GM23338 (cell line): Measurements from ENCODE around the gene FNDC3B. TPM values are rescaled to one million over a fixed set of nuclear protein-coding genes. Genes with fewer than 3 reads are reported as not detected.
A peak's percentile ranks its signal among the peaks of the same experiment; 100 is the strongest.

Source experiments
- ATAC-seq: fragments of 200-7000 bp; cut with Tn5 transposase; 3 replicates; pipeline ENCODE4 v1.9.1; 2020
- DNase-seq: peaks from one replicate; pipeline ENCODE4 v3.0.0-alpha.2; 2015; ENCODE audit warnings: low spot score
- H2AFZ ChIP-seq: fragments of 200-600 bp; sonication (generic); 2 replicates; pipeline ENCODE4 v1.8.0; 2016; ENCODE audit warnings: antibody characterized with exemption, mild to moderate bottlenecking, moderate library complexity
- H3F3A ChIP-seq: fragments of 200-600 bp; sonication (generic); replicated peaks from 2 replicates; pipeline ENCODE4 v1.8.0; 2017; ENCODE audit warnings: antibody characterized with exemption, mixed run types, low read depth
- H3K27ac ChIP-seq: fragments of 200-600 bp; sonication (generic); 2 replicates; pipeline ENCODE4 v1.6.1; 2016; ENCODE audit warnings: low read depth
- H3K27me3 ChIP-seq: fragments of 200-600 bp; sonication (generic); 2 replicates; pipeline ENCODE4 v1.8.0; 2016; ENCODE audit warnings: mild to moderate bottlenecking, mixed run types, moderate library complexity; ENCODE audit not compliant: insufficient read depth
- H3K36me3 ChIP-seq: fragments of 200-600 bp; sonication (generic); 2 replicates; pipeline ENCODE4 v1.8.0; 2016; ENCODE audit warnings: mild to moderate bottlenecking; ENCODE audit not compliant: insufficient read depth
- H3K4me1 ChIP-seq: fragments of 200-600 bp; sonication (generic); 2 replicates; pipeline ENCODE4 v1.8.0; 2016; ENCODE audit warnings: mild to moderate bottlenecking, moderate library complexity; ENCODE audit not compliant: insufficient read depth
- H3K4me2 ChIP-seq: fragments of 200-600 bp; sonication (generic); 2 replicates; pipeline ENCODE4 v1.7.1; 2017; ENCODE audit warnings: mixed run types
- H3K4me3 ChIP-seq: fragments of 200-600 bp; sonication (generic); 2 replicates; pipeline ENCODE4 v1.6.1; 2016; ENCODE audit warnings: mixed run types
- H3K79me2 ChIP-seq: fragments of 200-600 bp; sonication (generic); replicated peaks from 2 replicates; pipeline ENCODE4 v1.8.0; 2017; ENCODE audit warnings: mild to moderate bottlenecking; ENCODE audit not compliant: insufficient read depth
- H3K9me2 ChIP-seq: fragments of 200-600 bp; sonication (generic); 2 replicates; pipeline ENCODE4 v1.8.0; 2017; ENCODE audit not compliant: insufficient read depth
- H4K20me1 ChIP-seq: fragments of 200-600 bp; sonication (generic); replicated peaks from 2 replicates; pipeline ENCODE4 v1.8.0; 2017; ENCODE audit warnings: mild to moderate bottlenecking; ENCODE audit not compliant: insufficient read depth
- H3K27ac Mint-ChIP-seq: 2 replicates; pipeline ENCODE4 v1.8.0; 2020; ENCODE audit warnings: inconsistent platforms, mild to moderate bottlenecking, moderate library complexity, mixed read lengths
- H3K27me3 Mint-ChIP-seq: 3 replicates; pipeline ENCODE4 v1.8.0; 2022; ENCODE audit warnings: low read depth, mild to moderate bottlenecking, moderate library complexity, mixed read lengths, inconsistent platforms; ENCODE audit not compliant: insufficient read depth, poor library complexity
- H3K36me3 Mint-ChIP-seq: 3 replicates; pipeline ENCODE4 v1.8.0; 2021; ENCODE audit warnings: low read depth, mild to moderate bottlenecking, inconsistent platforms, moderate library complexity, mixed read lengths
- H3K4me1 Mint-ChIP-seq: 3 replicates; pipeline ENCODE4 v1.8.0; 2020; ENCODE audit warnings: mild to moderate bottlenecking, inconsistent platforms, mixed read lengths
- H3K4me3 Mint-ChIP-seq: 3 replicates; pipeline ENCODE4 v1.8.0; 2021; ENCODE audit warnings: moderate library complexity, mild to moderate bottlenecking, inconsistent platforms, mixed read lengths
- H3K9me3 Mint-ChIP-seq: 3 replicates; pipeline ENCODE4 v1.8.0; 2020; ENCODE audit warnings: moderate library complexity, mild to moderate bottlenecking, inconsistent platforms, mixed read lengths
- CREB1 ChIP-seq: fragments of 250-450 bp; sonication (Bioruptor Pico); IDR thresholded peaks from 2 replicates; pipeline ENCODE4 v1.5.0; 2020; ENCODE audit warnings: low read depth, mild to moderate bottlenecking, moderate library complexity
- CTCF ChIP-seq, 2 experiments: fragments of 200-600 bp in 1 of 2; sonication (generic) in 1 of 2; conservative IDR thresholded peaks; 2 replicates each; pipeline versions ENCODE4 v1.5.1 to v1.6.1; 2016 to 2017; ENCODE audit warnings: antibody characterized with exemption in 2 of 2, low read depth in 2 of 2, mild to moderate bottlenecking in 2 of 2, moderate library complexity in 1 of 2
- ETS1 ChIP-seq: IDR thresholded peaks from 2 replicates; pipeline ENCODE4 v1.6.1; 2016; ENCODE audit warnings: antibody characterized with exemption
- EZH2 ChIP-seq: fragments of 200-600 bp; sonication (generic); IDR thresholded peaks from one replicate; pipeline ENCODE4 v1.8.0; 2017; ENCODE audit warnings: antibody characterized with exemption, mild to moderate bottlenecking, low read depth; ENCODE audit not compliant: unreplicated experiment
- EZH2phosphoT487 ChIP-seq: fragments of 200-600 bp; sonication (generic); IDR thresholded peaks from one replicate; pipeline ENCODE4 v1.8.1; 2018; ENCODE audit warnings: antibody characterized with exemption; ENCODE audit not compliant: unreplicated experiment
- JUNB ChIP-seq: IDR thresholded peaks from one replicate; pipeline ENCODE4 v1.6.1; 2016; ENCODE audit warnings: antibody characterized with exemption; ENCODE audit not compliant: unreplicated experiment
- NANOG ChIP-seq: IDR thresholded peaks from 2 replicates; pipeline ENCODE4 v1.6.1; 2016; ENCODE audit warnings: antibody characterized with exemption, borderline replicate concordance
- POLR2AphosphoS5 ChIP-seq: IDR thresholded peaks from 2 replicates; pipeline ENCODE4 v1.6.1; 2016; ENCODE audit warnings: antibody characterized with exemption, low read depth
- REST ChIP-seq: IDR thresholded peaks from one replicate; pipeline ENCODE4 v1.6.1; 2018; ENCODE audit warnings: antibody characterized with exemption; ENCODE audit not compliant: unreplicated experiment
- STAT1 ChIP-seq: IDR thresholded peaks from one replicate; pipeline ENCODE4 v1.6.1; 2016; ENCODE audit warnings: antibody characterized with exemption; ENCODE audit not compliant: unreplicated experiment
- ZNF114 ChIP-seq: fragments of 250-450 bp; sonication (Bioruptor Pico); IDR thresholded peaks from 2 replicates; pipeline ENCODE4 v1.5.0; 2020; ENCODE audit warnings: mild to moderate bottlenecking, moderate library complexity
- ZNF331 ChIP-seq: fragments of 250-450 bp; sonication (Bioruptor Pico); IDR thresholded peaks from 2 replicates; pipeline ENCODE4 v1.5.0; 2020; ENCODE audit warnings: low read depth, mild to moderate bottlenecking, moderate library complexity
- ZNF462 ChIP-seq: fragments of 250-450 bp; sonication (Bioruptor Pico); IDR thresholded peaks from 2 replicates; pipeline ENCODE4 v1.5.0; 2020; ENCODE audit warnings: mild to moderate bottlenecking, moderate library complexity
- polyA plus RNA-seq: library from polyadenylated mRNA; unstranded; fragments of >200 nt; fragmentation: Nextera tagmentation; extraction: Ambion mirVana; gene quantifications from 2 replicates; pipeline ENCODE4 v1.2.1, GENCODE V29; 2016
- total RNA-seq: library from RNA; depleted of rRNA; stranded (reverse); fragments of >200 nt; shearing (Covaris generic); gene quantifications from 2 replicates; pipeline ENCODE4 v1.2.3, GENCODE V29; 2014

Gene FNDC3B
- total and polyA plus RNA-seq, 2 experiments from 2014 or later = 19.1 to 55.4 TPM

- peaks cover 21% of the 10 kb centered on the region for H3K36me3 Mint-ChIP-seq
- H2AFZ ChIP-seq = no peak overlapping the region
- H3K4me2 ChIP-seq = no peak overlapping the region
- H3K36me3 ChIP-seq = no peaks in the 10 kb centered on the region
- peaks cover 63% of the 10 kb centered on the region for H3K4me1 ChIP-seq
- no peaks in the 10 kb centered on the region for H3K27me3 ChIP-seq
- H3K4me3 Mint-ChIP-seq = no peak overlapping the region
- peak overlapping the region; percentile 70 for H3K27ac Mint-ChIP-seq
- H3K9me2 ChIP-seq = no peaks in the 10 kb centered on the region
- H3K27me3 Mint-ChIP-seq = peaks cover 2% of the 10 kb centered on the region
- no peaks in the 10 kb centered on the region for H3F3A ChIP-seq
- DNase-seq (no peak), ATAC-seq (no peak)
- H3K79me2 ChIP-seq = peaks cover 79% of the 10 kb centered on the region
- H4K20me1 ChIP-seq = no peaks in the 10 kb centered on the region
- no peaks in the 10 kb centered on the region for H3K9me3 Mint-ChIP-seq
- TF ChIP-seq STAT1 = no peak
- no peak for TF ChIP-seq ZNF331 (CRISPR knock-in tag)
- TF ChIP-seq EZH2 = no peak
- no peak for TF ChIP-seq ZNF114 (CRISPR knock-in tag)
- no peak for TF ChIP-seq ZNF462 (CRISPR knock-in tag)
- no peak for TF ChIP-seq EZH2phosphoT487
- TF ChIP-seq ETS1 = no peak
- no peak for TF ChIP-seq JUNB
- TF ChIP-seq POLR2AphosphoS5 = no peak
- no peak for TF ChIP-seq CREB1 (CRISPR knock-in tag)
- no peak for TF ChIP-seq REST
- TF ChIP-seq NANOG = no peak
- no peak for TF ChIP-seq CTCF (conservative IDR thresholded peaks at IDR 0.05; ENCODE audit: low read depth in 2 of 2)
- H3K4me3 ChIP-seq = no peak overlapping the region
- peak overlapping the region; percentile 60; the same call in 1 of the 2 replicates for H3K27ac ChIP-seq
- peaks cover 55% of the 10 kb centered on the region for H3K4me1 Mint-ChIP-seq
These were observed 90.7 kb downstream of the FNDC3B start for GRCh38 chr3:172129850-172130716.
